SK-N-SH treated with all-trans-retinoic acid at 6 μM for 48 hours (cell line): Measurements from ENCODE around the gene GUCY1A2.

Experiments
- ATAC-seq: fragments of 200-7000 bp; cut with Tn5 transposase; 3 replicates; pipeline ENCODE4 v1.9.1; 2020; ENCODE audit warnings: mild to moderate bottlenecking, moderate library complexity
- ARNTL ChIP-seq: fragments of 450-650 bp; formaldehyde crosslinking; IDR thresholded peaks from 2 replicates; pipeline ENCODE4 v1.5.0; 2020; ENCODE audit warnings: low read depth, mild to moderate bottlenecking, moderate library complexity, borderline replicate concordance
- BACH2 ChIP-seq: fragments of 250-450 bp; sonication (Bioruptor Pico); IDR thresholded peaks from 2 replicates; pipeline ENCODE4 v1.9.0; 2021; ENCODE audit warnings: mild to moderate bottlenecking, borderline replicate concordance
- CSDC2 ChIP-seq: fragments of 250-450 bp; sonication (Bioruptor Pico); IDR thresholded peaks from 2 replicates; pipeline ENCODE4 v1.5.0; 2020; ENCODE audit warnings: mild to moderate bottlenecking, moderate library complexity
- GLIS3 ChIP-seq: fragments of 250-450 bp; sonication (Bioruptor Pico); IDR thresholded peaks from 2 replicates; pipeline ENCODE4 v1.5.0; 2020; ENCODE audit warnings: mild to moderate bottlenecking, moderate library complexity
- ISL1 ChIP-seq: fragments of 250-450 bp; sonication (Bioruptor Pico); IDR thresholded peaks from 2 replicates; pipeline ENCODE4 v2.1.2; 2022; ENCODE audit warnings: mild to moderate bottlenecking, moderate library complexity
- OSR1 ChIP-seq: fragments of 250-450 bp; sonication (Bioruptor Pico); IDR thresholded peaks from 2 replicates; pipeline ENCODE4 v1.8.0; 2022; ENCODE audit warnings: moderate library complexity, mild to moderate bottlenecking, inconsistent platforms
- RARB ChIP-seq: fragments of 250-450 bp; sonication (Bioruptor Pico); IDR thresholded peaks from 2 replicates; pipeline ENCODE4 v1.8.0; 2021; ENCODE audit warnings: mild to moderate bottlenecking, moderate library complexity
- SNAI2 ChIP-seq: fragments of 250-450 bp; sonication (Bioruptor Pico); IDR thresholded peaks from 2 replicates; pipeline ENCODE4 v1.5.0; 2020; ENCODE audit warnings: mild to moderate bottlenecking, moderate library complexity
- TCF4 ChIP-seq: fragments of 250-450 bp; sonication (Bioruptor Pico); IDR thresholded peaks from 2 replicates; pipeline ENCODE4 v1.8.0; 2021; ENCODE audit warnings: mild to moderate bottlenecking, moderate library complexity, borderline replicate concordance
- ZC3H10 ChIP-seq: fragments of 250-450 bp; sonication (Bioruptor Pico); IDR thresholded peaks from 2 replicates; pipeline ENCODE4 v1.5.1; 2021; ENCODE audit warnings: mild to moderate bottlenecking, moderate library complexity
- ZFP3 ChIP-seq: fragments of 250-450 bp; sonication (Bioruptor Pico); IDR thresholded peaks from 2 replicates; pipeline ENCODE4 v1.5.0; 2020; ENCODE audit warnings: mild to moderate bottlenecking, moderate library complexity
- ZFP30 ChIP-seq: fragments of 450-650 bp; formaldehyde crosslinking; IDR thresholded peaks from 2 replicates; pipeline ENCODE4 v1.5.0; 2022; ENCODE audit warnings: mild to moderate bottlenecking, moderate library complexity
- ZNF565 ChIP-seq: fragments of 450-650 bp; formaldehyde crosslinking; conservative IDR thresholded peaks from 2 replicates; pipeline ENCODE4 v1.5.0; 2020; ENCODE audit warnings: low read depth, mild to moderate bottlenecking, moderate library complexity
- ZNF70 ChIP-seq: fragments of 450-650 bp; formaldehyde crosslinking; IDR thresholded peaks from 2 replicates; pipeline ENCODE4 v1.5.0; 2020; ENCODE audit warnings: mild to moderate bottlenecking, moderate library complexity
- ZNF8 ChIP-seq: fragments of 450-650 bp; formaldehyde crosslinking; IDR thresholded peaks from 2 replicates; pipeline ENCODE4 v1.5.0; 2020; ENCODE audit warnings: mild to moderate bottlenecking, moderate library complexity
- TF ChIP-seq, protein P1 (sequence below): fragments of 250-450 bp; sonication (Bioruptor Pico); IDR thresholded peaks from 2 replicates; pipeline ENCODE4 v1.5.0; 2020; ENCODE audit warnings: mild to moderate bottlenecking, moderate library complexity
- TF ChIP-seq, protein P2 (sequence below): fragments of 250-450 bp; sonication (Bioruptor Pico); IDR thresholded peaks from 2 replicates; pipeline ENCODE4 v1.8.0; 2021; ENCODE audit warnings: low read depth, mild to moderate bottlenecking, moderate library complexity, borderline replicate concordance
- TF ChIP-seq, protein P3 (sequence below): fragments of 250-450 bp; sonication (Bioruptor Pico); IDR thresholded peaks from 2 replicates; pipeline ENCODE4 v1.5.1; 2020; ENCODE audit warnings: low read depth, mild to moderate bottlenecking, moderate library complexity
- TF ChIP-seq, protein P4 (sequence below): fragments of 250-450 bp; sonication (Bioruptor Pico); IDR thresholded peaks from 2 replicates; pipeline ENCODE4 v1.5.1; 2021; ENCODE audit warnings: mild to moderate bottlenecking, moderate library complexity
- TF ChIP-seq, protein P5 (sequence below): fragments of 250-450 bp; sonication (Bioruptor Pico); IDR thresholded peaks from 2 replicates; pipeline ENCODE4 v1.8.0; 2020; ENCODE audit warnings: mild to moderate bottlenecking, moderate library complexity, borderline replicate concordance

GUCY1A2 gene

DNA sequence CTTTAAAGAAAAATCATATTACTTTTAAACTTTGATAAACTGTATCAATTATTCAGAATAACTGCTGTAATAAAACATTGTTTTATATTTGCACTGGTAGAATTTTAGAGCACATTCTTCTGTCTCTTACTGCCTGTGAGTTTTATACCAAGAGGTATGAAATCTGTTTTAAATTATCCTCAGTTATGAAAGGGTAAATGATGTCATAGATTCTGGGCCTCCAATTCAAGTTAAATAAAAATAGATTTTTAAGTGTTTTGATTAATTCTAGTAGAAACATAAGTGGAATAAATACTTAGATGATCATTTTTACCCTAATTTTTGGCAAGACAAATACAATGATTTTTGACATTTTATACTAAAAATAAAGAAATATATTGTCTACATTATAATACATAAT, 93.0 kb downstream of the GUCY1A2 start:
- TF ChIP-seq ZC3H10 (CRISPR knock-in tag) (peak; percentile 6; the same call in 1 of the 2 replicates), TCF4 (CRISPR knock-in tag) (no peak), OSR1 (CRISPR knock-in tag) (no peak), RARB (CRISPR knock-in tag) (no peak), SNAI2 (no peak), ISL1 (CRISPR knock-in tag) (peak; percentile 80), ZNF70 (no peak), BACH2 (no peak), GLIS3 (CRISPR knock-in tag) (no peak)
- TF ChIP-seq, protein P1, sequence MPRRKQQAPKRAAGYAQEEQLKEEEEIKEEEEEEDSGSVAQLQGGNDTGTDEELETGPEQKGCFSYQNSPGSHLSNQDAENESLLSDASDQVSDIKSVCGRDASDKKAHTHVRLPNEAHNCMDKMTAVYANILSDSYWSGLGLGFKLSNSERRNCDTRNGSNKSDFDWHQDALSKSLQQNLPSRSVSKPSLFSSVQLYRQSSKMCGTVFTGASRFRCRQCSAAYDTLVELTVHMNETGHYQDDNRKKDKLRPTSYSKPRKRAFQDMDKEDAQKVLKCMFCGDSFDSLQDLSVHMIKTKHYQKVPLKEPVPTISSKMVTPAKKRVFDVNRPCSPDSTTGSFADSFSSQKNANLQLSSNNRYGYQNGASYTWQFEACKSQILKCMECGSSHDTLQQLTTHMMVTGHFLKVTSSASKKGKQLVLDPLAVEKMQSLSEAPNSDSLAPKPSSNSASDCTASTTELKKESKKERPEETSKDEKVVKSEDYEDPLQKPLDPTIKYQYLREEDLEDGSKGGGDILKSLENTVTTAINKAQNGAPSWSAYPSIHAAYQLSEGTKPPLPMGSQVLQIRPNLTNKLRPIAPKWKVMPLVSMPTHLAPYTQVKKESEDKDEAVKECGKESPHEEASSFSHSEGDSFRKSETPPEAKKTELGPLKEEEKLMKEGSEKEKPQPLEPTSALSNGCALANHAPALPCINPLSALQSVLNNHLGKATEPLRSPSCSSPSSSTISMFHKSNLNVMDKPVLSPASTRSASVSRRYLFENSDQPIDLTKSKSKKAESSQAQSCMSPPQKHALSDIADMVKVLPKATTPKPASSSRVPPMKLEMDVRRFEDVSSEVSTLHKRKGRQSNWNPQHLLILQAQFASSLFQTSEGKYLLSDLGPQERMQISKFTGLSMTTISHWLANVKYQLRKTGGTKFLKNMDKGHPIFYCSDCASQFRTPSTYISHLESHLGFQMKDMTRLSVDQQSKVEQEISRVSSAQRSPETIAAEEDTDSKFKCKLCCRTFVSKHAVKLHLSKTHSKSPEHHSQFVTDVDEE (CRISPR knock-in tag) = no peak
- TF ChIP-seq, protein P2, sequence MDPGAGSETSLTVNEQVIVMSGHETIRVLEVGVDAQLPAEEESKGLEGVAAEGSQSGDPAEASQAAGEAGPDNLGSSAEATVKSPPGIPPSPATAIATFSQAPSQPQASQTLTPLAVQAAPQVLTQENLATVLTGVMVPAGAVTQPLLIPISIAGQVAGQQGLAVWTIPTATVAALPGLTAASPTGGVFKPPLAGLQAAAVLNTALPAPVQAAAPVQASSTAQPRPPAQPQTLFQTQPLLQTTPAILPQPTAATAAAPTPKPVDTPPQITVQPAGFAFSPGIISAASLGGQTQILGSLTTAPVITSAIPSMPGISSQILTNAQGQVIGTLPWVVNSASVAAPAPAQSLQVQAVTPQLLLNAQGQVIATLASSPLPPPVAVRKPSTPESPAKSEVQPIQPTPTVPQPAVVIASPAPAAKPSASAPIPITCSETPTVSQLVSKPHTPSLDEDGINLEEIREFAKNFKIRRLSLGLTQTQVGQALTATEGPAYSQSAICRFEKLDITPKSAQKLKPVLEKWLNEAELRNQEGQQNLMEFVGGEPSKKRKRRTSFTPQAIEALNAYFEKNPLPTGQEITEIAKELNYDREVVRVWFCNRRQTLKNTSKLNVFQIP = no peak
- TF ChIP-seq, protein P3, sequence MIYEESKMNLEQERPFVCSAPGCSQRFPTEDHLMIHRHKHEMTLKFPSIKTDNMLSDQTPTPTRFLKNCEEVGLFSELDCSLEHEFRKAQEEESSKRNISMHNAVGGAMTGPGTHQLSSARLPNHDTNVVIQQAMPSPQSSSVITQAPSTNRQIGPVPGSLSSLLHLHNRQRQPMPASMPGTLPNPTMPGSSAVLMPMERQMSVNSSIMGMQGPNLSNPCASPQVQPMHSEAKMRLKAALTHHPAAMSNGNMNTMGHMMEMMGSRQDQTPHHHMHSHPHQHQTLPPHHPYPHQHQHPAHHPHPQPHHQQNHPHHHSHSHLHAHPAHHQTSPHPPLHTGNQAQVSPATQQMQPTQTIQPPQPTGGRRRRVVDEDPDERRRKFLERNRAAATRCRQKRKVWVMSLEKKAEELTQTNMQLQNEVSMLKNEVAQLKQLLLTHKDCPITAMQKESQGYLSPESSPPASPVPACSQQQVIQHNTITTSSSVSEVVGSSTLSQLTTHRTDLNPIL (CRISPR knock-in tag) = peak; percentile 60; the same call in 1 of the 2 replicates
- TF ChIP-seq, protein P4, sequence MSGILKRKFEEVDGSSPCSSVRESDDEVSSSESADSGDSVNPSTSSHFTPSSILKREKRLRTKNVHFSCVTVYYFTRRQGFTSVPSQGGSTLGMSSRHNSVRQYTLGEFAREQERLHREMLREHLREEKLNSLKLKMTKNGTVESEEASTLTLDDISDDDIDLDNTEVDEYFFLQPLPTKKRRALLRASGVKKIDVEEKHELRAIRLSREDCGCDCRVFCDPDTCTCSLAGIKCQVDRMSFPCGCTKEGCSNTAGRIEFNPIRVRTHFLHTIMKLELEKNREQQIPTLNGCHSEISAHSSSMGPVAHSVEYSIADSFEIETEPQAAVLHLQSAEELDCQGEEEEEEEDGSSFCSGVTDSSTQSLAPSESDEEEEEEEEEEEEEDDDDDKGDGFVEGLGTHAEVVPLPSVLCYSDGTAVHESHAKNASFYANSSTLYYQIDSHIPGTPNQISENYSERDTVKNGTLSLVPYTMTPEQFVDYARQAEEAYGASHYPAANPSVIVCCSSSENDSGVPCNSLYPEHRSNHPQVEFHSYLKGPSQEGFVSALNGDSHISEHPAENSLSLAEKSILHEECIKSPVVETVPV (CRISPR knock-in tag) = no peak

DNA sequence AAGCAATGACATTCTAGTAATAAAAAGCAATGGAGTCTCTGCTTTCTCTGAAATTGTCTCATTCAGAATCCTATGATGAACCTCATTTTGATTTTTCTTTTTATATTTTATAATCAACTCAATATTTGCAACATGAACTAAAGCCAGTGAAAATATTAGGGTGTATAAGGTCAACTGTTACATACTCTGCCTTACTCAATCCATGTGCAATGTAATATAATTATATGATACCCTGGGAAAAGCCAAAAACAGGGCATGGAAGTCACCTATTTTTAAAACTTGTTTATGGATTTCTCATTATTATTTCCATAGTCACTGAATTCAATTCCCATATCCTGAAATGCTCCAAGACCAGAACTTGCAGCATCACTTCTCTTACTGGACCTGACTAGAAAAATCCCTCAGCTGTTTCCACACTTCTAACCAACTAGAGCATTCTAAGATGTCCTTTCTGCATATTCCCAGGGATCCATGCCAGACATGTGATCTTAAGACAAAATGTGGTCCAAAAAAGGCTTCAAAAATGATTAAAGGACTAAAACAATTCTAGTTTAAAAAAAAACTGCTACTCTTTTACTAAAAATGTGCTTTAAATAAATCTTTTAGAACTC, 97.3 kb downstream of the GUCY1A2 start:
- TF ChIP-seq, protein P4 (CRISPR knock-in tag) = no peak
- TF ChIP-seq CSDC2 = no peak
- TF ChIP-seq, protein P5, sequence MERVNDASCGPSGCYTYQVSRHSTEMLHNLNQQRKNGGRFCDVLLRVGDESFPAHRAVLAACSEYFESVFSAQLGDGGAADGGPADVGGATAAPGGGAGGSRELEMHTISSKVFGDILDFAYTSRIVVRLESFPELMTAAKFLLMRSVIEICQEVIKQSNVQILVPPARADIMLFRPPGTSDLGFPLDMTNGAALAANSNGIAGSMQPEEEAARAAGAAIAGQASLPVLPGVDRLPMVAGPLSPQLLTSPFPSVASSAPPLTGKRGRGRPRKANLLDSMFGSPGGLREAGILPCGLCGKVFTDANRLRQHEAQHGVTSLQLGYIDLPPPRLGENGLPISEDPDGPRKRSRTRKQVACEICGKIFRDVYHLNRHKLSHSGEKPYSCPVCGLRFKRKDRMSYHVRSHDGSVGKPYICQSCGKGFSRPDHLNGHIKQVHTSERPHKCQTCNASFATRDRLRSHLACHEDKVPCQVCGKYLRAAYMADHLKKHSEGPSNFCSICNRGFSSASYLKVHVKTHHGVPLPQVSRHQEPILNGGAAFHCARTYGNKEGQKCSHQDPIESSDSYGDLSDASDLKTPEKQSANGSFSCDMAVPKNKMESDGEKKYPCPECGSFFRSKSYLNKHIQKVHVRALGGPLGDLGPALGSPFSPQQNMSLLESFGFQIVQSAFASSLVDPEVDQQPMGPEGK = no peak
- ATAC-seq = no peak

More for the DNA sequence above, 93.0 kb downstream of the GUCY1A2 start:
- ATAC-seq = peak; percentile 55

DNA sequence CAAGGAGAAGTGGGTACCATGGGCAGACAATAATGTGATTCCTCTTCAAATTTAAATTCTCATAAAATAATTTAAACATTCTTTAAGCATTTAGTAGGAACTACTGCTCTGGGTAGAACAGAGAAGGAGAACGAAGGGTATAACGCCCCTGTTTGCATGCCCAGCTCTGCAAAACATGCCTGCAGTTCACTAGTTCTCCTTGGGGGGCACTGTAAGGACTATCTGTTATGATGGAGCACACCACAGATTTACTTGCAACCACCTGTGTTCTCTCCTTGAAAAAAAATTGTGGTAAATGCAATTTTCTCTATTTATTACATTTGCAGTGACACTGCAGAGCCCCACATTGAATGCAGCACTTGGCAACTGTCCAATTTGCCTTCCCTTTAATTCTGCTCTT, 100.3 kb downstream of the GUCY1A2 start:
- no peak for ATAC-seq
- TF ChIP-seq, protein P2 = no peak
- no peak for TF ChIP-seq CSDC2
- TF ChIP-seq ZNF8 (CRISPR knock-in tag) = no peak
- no peak for TF ChIP-seq ISL1 (CRISPR knock-in tag)
- no peak for TF ChIP-seq ZFP30
- TF ChIP-seq ARNTL (CRISPR knock-in tag) = no peak
- no peak for TF ChIP-seq TCF4 (CRISPR knock-in tag)
- TF ChIP-seq, protein P3 (CRISPR knock-in tag) = no peak
- TF ChIP-seq, protein P5 = no peak
- no peak for TF ChIP-seq ZNF565 (CRISPR knock-in tag)
- no peak for TF ChIP-seq ZFP3 (CRISPR knock-in tag)
- TF ChIP-seq ZC3H10 (CRISPR knock-in tag) = no peak
